Stomach (tissue), 9 donors: ENCODE data around the gene DPYSL5. TPM values are rescaled to one million over a fixed set of nuclear protein-coding genes. Genes with fewer than 3 reads are reported as not detected.
A peak's percentile ranks its signal among the peaks of the same experiment; 100 is the strongest.

Source experiments
- DNase-seq, 2 donors: peaks; one replicate each; pipeline versions ENCODE4 v3.0.0 to v3.0.0-alpha.2; 2013 to 2019
- H3K27ac ChIP-seq, 5 donors: fragments of 200-600 bp in 4 of 5; sonication (generic) in 4 of 5; one replicate each; pipeline ENCODE4 v1.5.1; 2013 to 2019; ENCODE audit warnings: mild to moderate bottlenecking in 1 of 5, moderate library complexity in 1 of 5
- H3K27me3 ChIP-seq, 3 donors: fragments of 200-600 bp; sonication (generic); one replicate each; pipeline ENCODE4 v1.5.1; 2017 to 2019; ENCODE audit warnings: mixed run types in 1 of 3
- H3K36me3 ChIP-seq, 4 donors: fragments of 200-600 bp; sonication (generic); 1 replicate in 3 of 4; 2 replicates in 1 of 4; pipeline ENCODE4 v1.5.1; 2016 to 2019
- H3K4me1 ChIP-seq, 4 donors: fragments of 200-600 bp; sonication (generic); one replicate each; pipeline ENCODE4 v1.5.1; 2016 to 2019
- H3K4me3 ChIP-seq, 4 donors: fragments of 200-600 bp; sonication (generic) in 3 of 4; one replicate each; pipeline ENCODE4 v1.5.1; 2016 to 2019; ENCODE audit warnings: mild to moderate bottlenecking in 1 of 4
- H3K9me3 ChIP-seq, 4 donors: fragments of 200-600 bp; sonication (generic); one replicate each; pipeline ENCODE4 v1.5.1; 2016 to 2019
- EP300 ChIP-seq: sonication (generic); formaldehyde crosslinking; IDR thresholded peaks from one replicate; pipeline ENCODE4 v1.6.1; 2017; ENCODE audit warnings: antibody characterized with exemption
- POLR2A ChIP-seq, 4 donors: fragments of 450-650 bp; IDR thresholded peaks; one replicate each; pipeline ENCODE4 v1.6.1; 2016; ENCODE audit warnings: antibody characterized with exemption in 4 of 4, control low read depth in 2 of 4, mild to moderate bottlenecking in 1 of 4, moderate library complexity in 1 of 4
- POLR2AphosphoS5 ChIP-seq, 3 donors: sonication (generic); formaldehyde crosslinking; IDR thresholded peaks; one replicate each; pipeline ENCODE4 v1.6.1; 2016; ENCODE audit warnings: antibody characterized with exemption in 3 of 3
- WGBS, 5 donors: extraction: QIAGEN DNeasy Blood & Tissue Kit in 3 of 5; methylation state at CpG; one replicate each; pipeline versions ENCODE4 v1.1.5 to v1.1.7; 2013 to 2018; 5-methylcytosine and 5-hydroxymethylcytosine counted together
- intact Hi-C: fragments of 100-400 bp; cut with DNase I; formaldehyde crosslinking; loops from one replicate; pipeline ENCODE4 v1.15.1; 2023; ENCODE audit warnings: low total_unique reads
- polyA plus RNA-seq, 3 donors: library from polyadenylated mRNA; stranded (reverse); fragments of 200-250 nt; gene quantifications; one replicate each; pipeline ENCODE4 v1.2.3, GENCODE V29; 2013
- total RNA-seq, 5 donors: library from RNA; depleted of rRNA; stranded (reverse); fragments of >200 nt; gene quantifications; one replicate each; pipeline versions ENCODE4 v1.1.0 to v1.2.3, GENCODE V29; 2014 to 2016
- TF ChIP-seq, protein P1 (sequence below), 7 experiments: fragments of 450-650 bp in 4 of 7; fragments of 200-600 bp in 3 of 7; sonication (generic) in 3 of 7; IDR thresholded peaks; one replicate each; pipeline ENCODE4 v1.5.1; 2016 to 2019; ENCODE audit warnings: antibody characterized with exemption in 7 of 7, control low read depth in 2 of 7, mild to moderate bottlenecking in 1 of 7
- donor health status: healthy with polysubstance abuse.
- donor health status: Bipolar disorder and iron deficiency.
- donor health status: healthy.

Gene DPYSL5
- total and polyA plus RNA-seq, 8 donors = 0.06 to 0.55 TPM; not detected in 6

DNA sequence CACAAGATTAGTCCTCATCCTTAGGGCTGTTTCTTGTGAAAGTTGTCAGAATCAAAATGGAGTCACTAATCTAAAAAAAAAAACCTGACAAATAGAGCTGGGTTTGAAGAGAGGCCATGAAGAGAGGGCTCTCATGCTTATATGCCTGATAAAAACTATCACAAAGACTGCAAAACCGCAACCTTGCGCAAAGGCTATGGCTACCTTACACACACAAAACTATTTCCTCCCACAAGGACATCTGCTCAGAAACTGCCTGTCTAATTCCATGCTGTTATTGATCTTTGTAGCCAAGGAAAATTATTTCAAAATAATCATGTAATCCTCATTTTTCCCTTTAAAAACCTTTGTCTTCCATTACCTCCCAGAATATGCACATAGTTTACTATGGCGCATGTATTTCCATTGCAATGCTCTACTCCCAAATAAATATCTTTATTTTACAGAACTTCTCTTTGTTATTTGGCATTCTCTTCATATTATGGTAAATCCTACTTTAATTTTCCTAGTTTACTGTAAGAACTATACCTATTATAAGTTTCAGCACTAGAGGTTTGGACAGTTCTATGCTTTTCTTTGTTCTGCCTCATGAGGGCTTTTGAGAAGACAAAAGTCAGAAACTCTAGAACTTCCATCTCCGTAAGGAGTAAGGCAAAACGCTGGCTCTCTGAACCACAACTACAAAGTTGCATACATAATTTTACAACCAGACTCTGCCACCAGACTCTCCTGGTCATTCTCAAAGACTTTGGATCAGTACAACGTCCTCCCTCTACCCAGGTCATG lies 9.6 kb upstream of the DPYSL5 start:
- Histone ChIP-seq H3K4me1 (no peaks in the 10 kb centered on the region), H3K9me3 (no peaks in the 10 kb centered on the region), H3K4me3 (no peak overlapping the region), H3K36me3 (no peaks in the 10 kb centered on the region), H3K27ac (no peak overlapping the region), H3K27me3 (peaks cover 0 to 72% (median 15%) of the 10 kb centered on the region in 3 donors)
- intact Hi-C loops = no loop called here
- 51 to 61% (median 55%) methylated on average over 6 of the region's 6 CpGs for WGBS, 5 donors
- TF ChIP-seq POLR2AphosphoS5 (IDR thresholded peaks at IDR 0.05) (no peak), EP300 (no peak), POLR2A (IDR thresholded peaks at IDR 0.05) (no peak)
- TF ChIP-seq, protein P1, sequence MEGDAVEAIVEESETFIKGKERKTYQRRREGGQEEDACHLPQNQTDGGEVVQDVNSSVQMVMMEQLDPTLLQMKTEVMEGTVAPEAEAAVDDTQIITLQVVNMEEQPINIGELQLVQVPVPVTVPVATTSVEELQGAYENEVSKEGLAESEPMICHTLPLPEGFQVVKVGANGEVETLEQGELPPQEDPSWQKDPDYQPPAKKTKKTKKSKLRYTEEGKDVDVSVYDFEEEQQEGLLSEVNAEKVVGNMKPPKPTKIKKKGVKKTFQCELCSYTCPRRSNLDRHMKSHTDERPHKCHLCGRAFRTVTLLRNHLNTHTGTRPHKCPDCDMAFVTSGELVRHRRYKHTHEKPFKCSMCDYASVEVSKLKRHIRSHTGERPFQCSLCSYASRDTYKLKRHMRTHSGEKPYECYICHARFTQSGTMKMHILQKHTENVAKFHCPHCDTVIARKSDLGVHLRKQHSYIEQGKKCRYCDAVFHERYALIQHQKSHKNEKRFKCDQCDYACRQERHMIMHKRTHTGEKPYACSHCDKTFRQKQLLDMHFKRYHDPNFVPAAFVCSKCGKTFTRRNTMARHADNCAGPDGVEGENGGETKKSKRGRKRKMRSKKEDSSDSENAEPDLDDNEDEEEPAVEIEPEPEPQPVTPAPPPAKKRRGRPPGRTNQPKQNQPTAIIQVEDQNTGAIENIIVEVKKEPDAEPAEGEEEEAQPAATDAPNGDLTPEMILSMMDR (IDR thresholded peaks at IDR 0.05) = no peak
- DNase-seq = peak in 1 of 2 donors; percentile 56

DNA sequence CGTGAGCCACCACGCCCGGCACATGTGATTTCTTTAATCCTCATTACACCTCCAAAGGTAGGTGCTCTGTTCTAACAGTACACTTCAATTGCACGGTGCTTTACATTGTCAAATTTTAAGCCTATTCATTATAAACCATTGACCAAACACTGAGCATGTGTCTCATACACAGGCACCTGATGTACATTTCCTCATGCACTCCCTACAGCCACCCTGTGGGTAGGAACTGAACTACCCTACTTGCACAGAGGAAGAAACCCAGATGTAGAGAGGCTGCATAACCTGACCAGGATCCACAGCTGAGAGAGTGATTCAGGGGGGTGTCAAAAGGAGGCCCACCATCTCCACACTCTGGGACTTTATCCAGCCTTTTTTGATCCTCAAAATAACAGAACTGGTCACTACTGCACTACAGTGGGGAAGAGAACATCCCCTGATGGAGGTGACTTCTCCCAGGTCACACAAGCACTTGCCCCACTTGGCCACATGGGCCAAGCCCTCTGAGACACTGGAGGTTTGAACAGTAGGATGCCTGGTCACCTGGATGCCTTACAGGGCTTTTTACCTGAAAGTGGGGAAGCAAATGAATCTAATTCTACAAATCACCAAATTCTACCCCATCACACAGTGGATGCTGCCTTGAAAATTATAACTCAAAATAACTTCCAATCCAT lies 6.9 kb upstream of the DPYSL5 start:
- intact Hi-C loops = no loop called here
- peaks cover 0 to 89% (median 38%) of the 10 kb centered on the region in 3 donors for H3K27me3 ChIP-seq
- no peak overlapping the region for H3K4me3 ChIP-seq
- no peaks in the 10 kb centered on the region for H3K36me3 ChIP-seq
- TF ChIP-seq POLR2A (IDR thresholded peaks at IDR 0.05) (no peak), EP300 (no peak), POLR2AphosphoS5 (IDR thresholded peaks at IDR 0.05) (no peak)
- TF ChIP-seq, protein P1 (IDR thresholded peaks at IDR 0.05) = no peak
- DNase-seq = no peak
- no peak overlapping the region for H3K27ac ChIP-seq
- WGBS, 5 donors = 77 to 87% (median 83%) methylated on average over 4 of the region's 4 CpGs
- H3K9me3 ChIP-seq = no peaks in the 10 kb centered on the region
- peaks cover 0 to under 1% (median 0%) of the 10 kb centered on the region in 4 donors for H3K4me1 ChIP-seq

DNA sequence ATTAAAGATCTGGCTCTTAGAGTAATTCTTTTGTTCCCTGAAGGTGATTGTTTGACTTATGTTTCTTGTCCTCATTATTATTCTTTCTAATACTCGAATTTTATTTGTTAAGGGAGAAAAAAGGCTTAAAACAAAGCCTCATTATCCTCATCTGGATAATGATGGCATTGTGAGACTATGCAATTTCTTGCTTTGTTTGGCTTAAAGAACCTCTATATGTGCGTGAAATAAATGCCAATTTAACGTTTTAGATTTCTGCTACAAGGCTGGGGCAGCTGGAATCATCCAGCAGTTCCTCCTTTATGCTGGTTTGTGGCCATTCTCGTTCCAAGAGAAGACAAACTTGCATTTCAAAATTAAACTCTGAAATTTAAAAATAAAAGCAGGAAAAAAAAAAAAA lies 4.9 kb upstream of the DPYSL5 start:
- DNase-seq = no peak
- H3K27me3 ChIP-seq = peaks cover 13 to 93% (median 56%) of the 10 kb centered on the region in 3 donors
- TF ChIP-seq, protein P1 (IDR thresholded peaks at IDR 0.05) = no peak
- TF ChIP-seq POLR2AphosphoS5 (IDR thresholded peaks at IDR 0.05) (no peak), EP300 (no peak), POLR2A (IDR thresholded peaks at IDR 0.05) (no peak)
- H3K4me3 ChIP-seq = no peak overlapping the region
- H3K36me3 ChIP-seq = no peaks in the 10 kb centered on the region
- no peaks in the 10 kb centered on the region for H3K9me3 ChIP-seq
- intact Hi-C loops = no loop called here
- WGBS, 5 donors = 42 to 56% (median 47%) methylated on average over 4 of the region's 4 CpGs
- peaks cover 13 to 19% (median 17%) of the 10 kb centered on the region in 4 donors for H3K4me1 ChIP-seq
- H3K27ac ChIP-seq = no peak overlapping the region

DNA sequence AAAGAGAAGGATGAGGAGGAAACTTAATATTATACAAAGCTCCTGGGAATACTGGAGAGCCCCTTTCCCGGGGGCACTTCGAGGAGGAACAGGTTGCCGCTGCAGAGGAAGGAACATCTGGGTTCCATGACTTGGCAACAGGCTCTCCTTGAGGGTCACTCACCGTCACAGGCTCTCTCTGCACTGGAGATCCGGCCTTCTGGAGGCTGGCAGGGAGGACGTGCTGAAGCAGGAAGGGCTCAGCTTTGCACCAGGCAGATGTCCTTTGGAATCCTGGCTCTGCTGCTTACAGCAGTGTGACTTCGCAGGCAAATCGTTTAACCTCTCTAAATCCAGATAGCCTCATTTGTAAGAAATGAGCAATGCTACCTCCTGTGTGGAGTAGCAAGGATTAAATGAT lies 2.9 kb upstream of the DPYSL5 start:
- Histone ChIP-seq H3K27me3 (peaks cover 32 to 97% (median 72%) of the 10 kb centered on the region in 3 donors), H3K36me3 (no peaks in the 10 kb centered on the region), H3K4me3 (no peak overlapping the region), H3K27ac (no peak overlapping the region), H3K4me1 (peaks cover 32 to 39% (median 36%) of the 10 kb centered on the region in 4 donors), H3K9me3 (no peaks in the 10 kb centered on the region)
- no peak for DNase-seq
- TF ChIP-seq POLR2A (IDR thresholded peaks at IDR 0.05) = no peak
- TF ChIP-seq POLR2AphosphoS5 (IDR thresholded peaks at IDR 0.05) = no peak
- TF ChIP-seq EP300 = no peak
- TF ChIP-seq, protein P1 (IDR thresholded peaks at IDR 0.05) = no peak
- intact Hi-C loops = loop anchor here (5.0 kb wide), 1 partner anchor 97 kb away; no protein-coding TSS in a partner anchor
- 58 to 69% (median 63%) methylated on average over 6 to 8 of the region's 8 CpGs for WGBS, 5 donors
